DMS53 treated with DMSO at 0.1 percent for 48 hours (cell line): ENCODE results near the gene CYTH4.

Source experiments
- DNase-seq: peaks from one replicate; lab custom pipeline; 2025; ENCODE audit not compliant: unreplicated experiment; lab: John Stamatoyannopoulos, UW

CYTH4 gene

GRCh38 chr22:37288521-37288920 is 6.2 kb downstream of the CYTH4 start:
- no peak for DNase-seq

GRCh38 chr22:37289156-37289735 is 6.9 kb downstream of the CYTH4 start:
- no peak for DNase-seq

- no peak for DNase-seq
Measured at GRCh38 chr22:37290737-37291136, 8.4 kb downstream of the CYTH4 start.

- DNase-seq, result no peak
Measured at GRCh38 chr22:37291559-37292298, 9.4 kb downstream of the CYTH4 start.

- DNase-seq, result no peak
Measured at GRCh38 chr22:37292641-37293040, 10.3 kb downstream of the CYTH4 start.

GRCh38 chr22:37293172-37293571 is 10.9 kb downstream of the CYTH4 start:
- no peak for DNase-seq

- no peak for DNase-seq
Measured at GRCh38 chr22:37294747-37295146, 12.4 kb downstream of the CYTH4 start.

- DNase-seq, result no peak
Measured at GRCh38 chr22:37295213-37295886, 13.0 kb downstream of the CYTH4 start.

GRCh38 chr22:37295946-37296345 is 13.6 kb downstream of the CYTH4 start:
- no peak for DNase-seq

- DNase-seq, result no peak
Measured at GRCh38 chr22:37298748-37299495, 16.6 kb downstream of the CYTH4 start.

- DNase-seq, result no peak
Measured at GRCh38 chr22:37299969-37300509, 17.7 kb downstream of the CYTH4 start.

GRCh38 chr22:37300551-37301017 is 18.3 kb downstream of the CYTH4 start:
- no peak for DNase-seq

GRCh38 chr22:37301144-37301830 is 19.0 kb downstream of the CYTH4 start:
- no peak for DNase-seq

GRCh38 chr22:37302674-37303555 is 20.6 kb downstream of the CYTH4 start:
- DNase-seq, result no peak

- DNase-seq, result no peak
Measured at GRCh38 chr22:37303821-37304274, 21.5 kb downstream of the CYTH4 start.

GRCh38 chr22:37304595-37305343 is 22.5 kb downstream of the CYTH4 start:
- no peak for DNase-seq

GRCh38 chr22:37305887-37306286 is 23.6 kb downstream of the CYTH4 start:
- no peak for DNase-seq

GRCh38 chr22:37306494-37306829 is 24.2 kb downstream of the CYTH4 start:
- DNase-seq, result no peak
